Memory B cell (primary cell): Measurements from ENCODE around the gene MPV17L.
"Not testable (repeated sequence)": the region's sequence is repeated elsewhere in the genome, so short reads cannot be mapped to it uniquely, and the experiment has no call there.

Experiments used
- ATAC-seq: fragments of 150-1000 bp; cut with Tn5 transposase; 2 replicates; pipeline ENCODE4 v1.10.0; 2021; ENCODE audit warnings: low read depth, mild to moderate bottlenecking, moderate library complexity
- DNase-seq, 2 donors: peaks; one replicate each; pipeline ENCODE4 v3.0.0; 2022; ENCODE audit warnings: low spot score in 2 of 2
- H3K27ac Mint-ChIP-seq: one replicate; pipeline ENCODE4 v1.8.0; 2022; ENCODE audit warnings: mild to moderate bottlenecking, moderate library complexity, mixed read lengths
- H3K27me3 Mint-ChIP-seq: one replicate; pipeline ENCODE4 v1.8.0; 2022; ENCODE audit warnings: mixed read lengths
- H3K36me3 Mint-ChIP-seq: one replicate; pipeline ENCODE4 v1.8.0; 2022; ENCODE audit warnings: mild to moderate bottlenecking, mixed read lengths
- H3K4me1 Mint-ChIP-seq: one replicate; pipeline ENCODE4 v1.8.0; 2022; ENCODE audit warnings: mixed read lengths
- H3K4me3 Mint-ChIP-seq: one replicate; pipeline ENCODE4 v1.8.0; 2022; ENCODE audit warnings: mild to moderate bottlenecking, moderate library complexity, mixed read lengths
- H3K9me3 Mint-ChIP-seq: one replicate; pipeline ENCODE4 v1.8.0; 2022; ENCODE audit warnings: mixed read lengths

MPV17L gene

DNA sequence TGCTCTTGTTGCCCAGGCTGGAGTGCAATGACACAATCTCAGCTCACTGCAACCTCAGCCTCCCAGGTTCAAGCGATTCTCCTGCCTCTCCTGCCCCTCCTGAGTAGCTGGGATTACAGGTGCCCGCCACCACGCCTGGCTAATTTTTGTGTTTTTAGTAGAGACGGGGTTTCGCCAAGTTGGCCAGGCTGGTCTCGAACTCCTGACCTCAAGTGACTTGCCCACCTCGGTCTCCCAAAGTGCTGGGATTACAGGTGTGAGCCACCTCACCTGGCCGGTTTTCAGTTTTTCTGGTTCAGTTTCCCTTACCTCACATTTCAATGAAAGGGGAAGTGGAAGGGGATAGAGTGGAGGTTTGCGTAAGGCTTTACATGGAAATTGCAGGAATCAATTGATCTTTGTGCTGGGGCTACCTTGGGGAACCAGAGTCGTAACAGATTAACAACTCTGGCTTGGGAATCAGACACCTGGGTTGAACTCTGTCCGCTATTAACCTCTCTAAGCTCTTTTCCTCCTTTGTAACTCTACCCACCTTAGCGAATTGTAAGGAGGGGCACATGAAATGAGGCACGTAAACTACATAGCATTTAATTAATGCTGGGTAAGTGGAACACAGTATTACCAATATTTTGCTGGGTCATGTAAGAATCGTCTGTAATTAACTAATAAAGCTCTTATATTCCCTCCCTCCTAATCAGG is 3.2 kb downstream of the MPV17L start:
- H3K27ac Mint-ChIP-seq, result no peak overlapping the region
- ATAC-seq, result no peak
- peaks cover 6% of the 10 kb centered on the region for H3K4me1 Mint-ChIP-seq
- no peaks in the 10 kb centered on the region for H3K9me3 Mint-ChIP-seq
- H3K4me3 Mint-ChIP-seq, result no peak overlapping the region
- no peak for DNase-seq
- H3K36me3 Mint-ChIP-seq, result no peaks in the 10 kb centered on the region
- peaks cover 3% of the 10 kb centered on the region for H3K27me3 Mint-ChIP-seq

DNA sequence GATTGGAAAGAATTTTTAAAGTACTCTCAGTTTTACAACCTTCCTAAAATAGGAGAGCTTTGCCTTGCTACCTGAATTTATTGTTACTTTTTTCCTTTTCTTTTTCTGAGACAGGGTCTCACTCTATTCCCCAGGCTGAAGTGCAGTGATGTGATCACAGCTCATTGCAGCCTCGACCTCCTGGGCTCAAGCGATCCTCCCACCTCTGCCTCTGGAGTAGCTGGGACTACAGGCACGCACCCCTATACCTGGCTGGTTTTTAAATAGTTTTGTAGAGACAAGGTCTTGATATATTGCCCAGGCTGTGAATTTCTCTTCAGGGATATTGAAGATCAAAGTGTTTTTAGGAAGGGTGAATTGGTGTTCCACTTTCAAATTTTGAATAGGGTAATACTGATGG is 3.8 kb downstream of the MPV17L start:
- DNase-seq (no peak), ATAC-seq (no peak)
- Mint-ChIP-seq H3K4me3 (no peak overlapping the region), H3K27me3 (peaks cover 3% of the 10 kb centered on the region), H3K9me3 (no peaks in the 10 kb centered on the region), H3K4me1 (peaks cover 10% of the 10 kb centered on the region), H3K27ac (no peak overlapping the region), H3K36me3 (no peaks in the 10 kb centered on the region)

DNA sequence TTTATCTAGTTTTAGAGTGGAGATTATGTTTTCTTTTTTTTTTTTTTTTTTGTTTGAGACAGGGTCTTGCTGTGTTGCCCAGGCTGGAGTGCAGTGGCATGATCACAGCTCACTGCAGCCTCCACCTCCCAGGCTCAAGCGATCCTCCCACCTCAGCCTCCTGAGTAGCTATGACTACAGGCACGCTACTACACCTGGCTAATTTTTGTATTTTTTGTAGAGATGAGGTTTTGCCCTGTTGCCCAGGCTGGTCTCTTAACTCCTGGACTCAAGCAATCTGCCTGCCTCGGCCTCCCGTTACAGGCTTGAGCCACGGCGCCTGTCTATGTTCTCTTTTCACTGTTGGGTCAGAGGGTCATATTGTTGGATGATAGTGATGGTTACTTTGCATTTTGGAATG is 4.8 kb downstream of the MPV17L start:
- DNase-seq, ATAC-seq, H3K27ac Mint-ChIP-seq, H3K9me3 Mint-ChIP-seq, H3K27me3 Mint-ChIP-seq, H3K4me3 Mint-ChIP-seq, H3K36me3 Mint-ChIP-seq: not testable (repeated sequence)
- peaks cover 11% of the 10 kb centered on the region for H3K4me1 Mint-ChIP-seq

DNA sequence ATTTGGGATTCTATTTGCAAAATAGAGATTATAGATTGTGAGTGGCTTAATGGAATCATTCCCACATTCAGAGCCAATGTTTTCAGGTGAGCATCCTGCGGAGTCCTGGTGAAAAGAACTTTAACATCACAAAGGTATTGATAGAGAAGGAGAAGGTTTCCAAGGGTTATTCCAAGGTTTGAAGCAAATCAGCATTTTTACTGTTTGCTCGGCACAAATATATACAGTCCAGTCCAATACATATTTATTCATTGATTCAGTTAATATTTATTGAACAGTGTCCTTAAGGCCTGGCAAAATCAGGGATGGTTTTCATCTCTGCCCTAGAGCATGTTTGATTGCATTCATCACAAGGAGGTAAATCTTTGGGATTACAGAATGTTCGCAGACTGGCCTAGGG is 6.4 kb downstream of the MPV17L start:
- Mint-ChIP-seq H3K27ac (no peak overlapping the region), H3K36me3 (no peaks in the 10 kb centered on the region), H3K9me3 (no peaks in the 10 kb centered on the region), H3K27me3 (no peaks in the 10 kb centered on the region), H3K4me3 (no peak overlapping the region), H3K4me1 (peaks cover 11% of the 10 kb centered on the region)
- ATAC-seq (no peak), DNase-seq (no peak)

DNA sequence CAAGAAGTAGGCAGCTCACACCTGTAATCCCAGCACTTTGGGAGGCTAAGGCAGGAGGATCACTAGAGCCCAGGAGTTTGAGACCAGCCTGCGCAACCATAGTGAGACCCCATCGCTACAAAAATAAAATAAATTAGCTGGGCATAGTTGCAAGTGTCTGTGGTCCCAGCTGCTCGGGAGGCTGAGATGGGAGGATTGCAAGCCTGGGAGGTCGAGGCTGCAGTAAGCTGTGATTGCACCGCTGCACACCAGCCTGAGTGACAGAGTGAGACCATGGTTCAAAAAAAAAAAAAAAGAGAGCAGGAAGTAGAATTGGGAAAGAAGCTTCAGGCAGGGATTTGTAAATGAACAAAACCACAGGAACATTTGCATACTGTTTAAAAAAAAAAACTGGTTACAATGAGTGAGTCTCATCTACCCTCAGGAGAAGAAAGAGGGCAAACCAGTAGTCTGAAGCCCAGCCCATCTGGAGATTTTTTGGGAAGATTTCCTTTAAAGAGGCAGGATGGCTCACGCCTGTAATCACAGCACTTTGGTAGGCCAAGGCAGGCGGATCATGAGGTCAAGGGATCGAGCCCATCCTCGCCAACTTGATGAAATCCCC is 7.9 kb downstream of the MPV17L start:
- H3K4me1 Mint-ChIP-seq, result peaks cover 11% of the 10 kb centered on the region
- peak overlapping the region; percentile 70 for H3K27ac Mint-ChIP-seq
- H3K36me3 Mint-ChIP-seq, result no peaks in the 10 kb centered on the region
- peak overlapping the region; percentile 70 for H3K4me3 Mint-ChIP-seq
- DNase-seq, result no peak
- peak; percentile 50 for ATAC-seq
- no peaks in the 10 kb centered on the region for H3K9me3 Mint-ChIP-seq
- H3K27me3 Mint-ChIP-seq, result no peaks in the 10 kb centered on the region

DNA sequence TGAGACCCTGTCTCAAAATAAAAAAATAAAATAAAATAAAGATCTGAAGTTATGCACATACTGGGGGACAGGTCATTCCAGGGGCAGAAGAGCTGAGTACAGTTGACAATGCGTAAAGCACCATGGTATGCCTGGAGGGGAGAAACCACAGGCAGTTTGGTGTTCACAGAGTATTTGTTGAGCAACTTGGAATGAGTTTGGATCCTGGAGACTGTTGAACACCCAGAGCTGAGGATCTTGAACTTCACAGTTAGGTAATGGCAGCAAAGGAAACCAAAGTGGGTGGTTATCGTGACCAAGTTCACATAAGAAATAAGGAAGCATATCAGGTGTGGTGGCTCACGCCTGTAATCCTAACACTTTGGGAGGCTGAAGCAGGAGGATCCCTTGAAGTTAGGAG is 8.5 kb downstream of the MPV17L start:
- DNase-seq, H3K9me3 Mint-ChIP-seq, H3K27me3 Mint-ChIP-seq, H3K36me3 Mint-ChIP-seq, ATAC-seq, H3K4me3 Mint-ChIP-seq: not testable (repeated sequence)
- Mint-ChIP-seq H3K27ac (peak overlapping the region; percentile 70), H3K4me1 (peaks cover 11% of the 10 kb centered on the region)

DNA sequence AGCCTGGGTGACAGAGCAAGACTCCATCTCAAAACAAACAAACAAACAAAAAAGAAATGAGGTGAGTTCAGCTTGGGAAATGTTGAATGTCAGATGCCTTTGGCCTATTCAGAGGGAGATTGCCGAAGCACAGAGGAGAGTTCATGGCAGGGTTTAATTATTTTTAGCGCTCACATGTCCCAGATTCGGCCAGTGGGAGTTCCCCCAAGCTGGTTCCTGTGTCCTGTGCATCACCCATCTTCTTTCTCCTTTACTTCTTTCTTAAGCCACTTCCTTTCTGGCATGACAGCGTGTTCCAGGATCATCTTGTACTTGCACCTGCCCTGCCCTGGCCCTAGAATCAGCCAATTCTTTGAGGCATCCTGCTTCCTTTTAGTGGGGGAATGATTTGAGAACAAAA is 9.2 kb downstream of the MPV17L start:
- DNase-seq (no peak), ATAC-seq (peak; percentile 19)
- Mint-ChIP-seq H3K4me3 (no peak overlapping the region), H3K27me3 (no peaks in the 10 kb centered on the region), H3K36me3 (no peaks in the 10 kb centered on the region), H3K9me3 (no peaks in the 10 kb centered on the region), H3K4me1 (peaks cover 11% of the 10 kb centered on the region), H3K27ac (no peak overlapping the region)

DNA sequence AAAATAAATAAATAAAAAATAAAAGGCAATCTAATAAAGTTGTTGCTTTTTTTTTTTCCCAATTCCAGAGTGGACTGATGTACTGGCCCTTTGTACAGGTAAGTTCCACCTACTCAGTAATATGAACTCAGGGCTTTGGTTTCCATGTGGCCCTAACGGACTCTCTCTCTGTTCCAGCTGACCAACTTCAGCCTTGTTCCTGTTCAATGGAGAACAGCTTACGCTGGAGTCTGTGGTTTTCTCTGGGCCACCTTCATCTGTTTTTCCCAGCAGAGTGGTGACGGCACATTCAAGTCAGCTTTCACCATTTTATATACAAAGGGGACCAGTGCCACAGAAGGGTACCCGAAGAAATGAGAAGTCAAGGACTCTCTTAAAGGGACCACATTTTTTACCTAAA is 12.2 kb downstream of the MPV17L start:
- H3K27ac Mint-ChIP-seq, H3K4me3 Mint-ChIP-seq, H3K36me3 Mint-ChIP-seq, DNase-seq, H3K9me3 Mint-ChIP-seq, ATAC-seq, H3K27me3 Mint-ChIP-seq: not testable (repeated sequence)
- H3K4me1 Mint-ChIP-seq, result peaks cover 11% of the 10 kb centered on the region

DNA sequence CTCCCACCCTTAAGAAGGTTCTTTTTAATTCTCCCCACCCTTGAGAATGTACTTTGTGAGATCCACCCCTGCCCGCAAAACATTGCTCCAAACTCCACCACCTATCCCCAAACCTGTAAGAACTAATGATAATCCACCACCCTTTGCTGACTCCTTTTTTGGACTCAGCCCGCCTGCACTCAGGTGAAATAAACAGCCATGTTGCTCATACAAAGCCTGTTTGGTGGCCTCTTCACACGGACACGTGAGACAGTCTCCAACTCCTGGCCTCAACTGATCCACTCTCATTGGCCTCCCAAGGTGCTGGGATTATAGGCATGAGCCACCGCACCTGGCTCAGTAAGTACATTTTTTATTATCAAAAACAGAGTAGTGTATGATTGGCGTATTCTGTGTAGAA is 13.9 kb downstream of the MPV17L start:
- not testable (repeated sequence) for H3K4me3 Mint-ChIP-seq, H3K9me3 Mint-ChIP-seq, ATAC-seq, H3K36me3 Mint-ChIP-seq, H3K4me1 Mint-ChIP-seq, H3K27me3 Mint-ChIP-seq, H3K27ac Mint-ChIP-seq, DNase-seq

DNA sequence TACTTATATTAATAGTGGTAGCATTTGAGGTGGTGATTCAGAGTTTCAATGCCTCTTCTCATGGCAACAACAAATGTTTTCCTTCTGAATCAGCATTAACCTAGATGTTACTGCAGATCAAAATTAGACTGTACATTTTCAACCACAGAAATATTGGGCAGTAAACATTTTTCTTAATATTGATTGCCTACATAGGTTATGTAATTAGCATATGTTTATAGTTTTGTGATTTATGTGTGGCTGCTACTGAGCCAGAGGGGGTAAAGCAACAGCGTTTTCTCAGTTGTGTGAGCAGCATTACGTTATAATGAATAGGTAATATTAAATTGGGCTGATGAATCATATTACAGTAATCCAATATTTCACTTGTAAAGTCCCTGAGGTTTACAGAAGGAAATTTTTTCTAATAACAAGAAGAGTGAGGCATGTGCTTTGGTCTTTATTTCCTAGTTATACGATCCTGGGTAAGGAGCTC is 20.0 kb downstream of the MPV17L start:
- no peak overlapping the region for H3K4me3 Mint-ChIP-seq
- ATAC-seq, result no peak
- no peak for DNase-seq
- H3K27ac Mint-ChIP-seq, result no peak overlapping the region
- H3K9me3 Mint-ChIP-seq, result no peaks in the 10 kb centered on the region
- no peaks in the 10 kb centered on the region for H3K36me3 Mint-ChIP-seq
- H3K4me1 Mint-ChIP-seq, result peaks cover 3% of the 10 kb centered on the region
- no peaks in the 10 kb centered on the region for H3K27me3 Mint-ChIP-seq

DNA sequence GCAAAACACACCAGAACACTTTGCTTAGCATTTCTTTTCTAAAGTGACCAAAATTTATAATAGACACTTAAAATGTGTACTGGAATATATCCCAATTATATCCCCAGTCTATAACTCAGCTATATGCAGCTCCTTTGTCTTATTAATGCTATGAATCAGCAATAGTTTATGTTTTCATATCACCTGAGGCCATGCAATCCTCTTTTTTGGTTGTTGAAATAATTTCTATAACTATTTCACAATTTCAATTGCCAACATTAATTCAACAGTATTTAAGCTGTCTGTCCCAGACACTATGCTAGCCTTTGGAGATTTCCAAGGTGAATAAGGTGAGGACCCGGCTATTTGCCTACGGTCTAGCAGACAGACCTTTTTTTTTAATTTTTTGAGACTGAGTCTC is 21.6 kb downstream of the MPV17L start:
- DNase-seq (no peak), ATAC-seq (no peak)
- Mint-ChIP-seq H3K4me1 (peaks cover 3% of the 10 kb centered on the region), H3K27ac (no peak overlapping the region), H3K36me3 (no peaks in the 10 kb centered on the region), H3K4me3 (no peak overlapping the region), H3K27me3 (peaks cover 2% of the 10 kb centered on the region), H3K9me3 (no peaks in the 10 kb centered on the region)

DNA sequence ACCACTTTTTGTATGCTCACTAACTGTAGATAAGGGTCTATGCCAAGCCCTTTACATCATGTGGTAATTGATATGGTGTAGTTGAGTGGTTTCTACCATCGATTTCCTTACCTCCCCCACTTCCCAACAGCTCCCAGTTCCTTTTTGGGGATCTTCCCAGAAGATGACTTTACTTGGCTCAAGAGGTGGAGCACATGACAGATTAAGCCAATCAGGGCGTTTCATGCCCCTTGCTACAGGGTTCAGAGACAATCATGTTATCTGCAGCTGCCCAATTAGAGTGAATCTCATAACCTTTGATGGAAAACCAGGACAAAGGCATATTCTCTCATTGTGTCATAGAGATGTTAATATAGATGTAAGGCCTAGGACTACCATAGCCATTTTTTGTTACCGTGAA is 22.7 kb downstream of the MPV17L start:
- no peak for ATAC-seq
- no peak overlapping the region for H3K4me3 Mint-ChIP-seq
- no peak overlapping the region for H3K27ac Mint-ChIP-seq
- H3K4me1 Mint-ChIP-seq, result peaks cover 3% of the 10 kb centered on the region
- no peak for DNase-seq
- H3K27me3 Mint-ChIP-seq, result peaks cover 2% of the 10 kb centered on the region
- H3K36me3 Mint-ChIP-seq, result no peaks in the 10 kb centered on the region
- no peaks in the 10 kb centered on the region for H3K9me3 Mint-ChIP-seq

DNA sequence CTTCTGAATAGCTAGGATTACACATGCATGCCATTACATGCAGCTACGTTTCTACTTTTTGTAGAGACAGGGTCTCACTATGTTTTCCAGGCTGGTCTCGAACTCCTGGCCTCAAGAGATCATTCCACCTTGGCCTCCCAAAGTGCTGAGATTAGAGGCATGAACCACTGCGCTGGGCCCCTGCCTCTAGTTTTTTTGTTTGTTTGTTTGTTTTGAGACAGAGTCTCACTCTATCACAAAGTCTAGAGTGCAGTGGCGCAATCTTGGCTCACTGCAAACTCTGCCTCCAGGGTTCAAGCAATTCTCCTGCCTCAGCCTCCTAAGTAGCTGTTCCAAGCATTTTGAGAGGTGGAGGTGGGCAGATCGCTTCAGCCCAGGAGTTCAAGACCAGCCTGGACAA is 26.1 kb downstream of the MPV17L start:
- not testable (repeated sequence) for H3K36me3 Mint-ChIP-seq, ATAC-seq, H3K4me3 Mint-ChIP-seq, DNase-seq, H3K27me3 Mint-ChIP-seq, H3K27ac Mint-ChIP-seq, H3K9me3 Mint-ChIP-seq, H3K4me1 Mint-ChIP-seq

DNA sequence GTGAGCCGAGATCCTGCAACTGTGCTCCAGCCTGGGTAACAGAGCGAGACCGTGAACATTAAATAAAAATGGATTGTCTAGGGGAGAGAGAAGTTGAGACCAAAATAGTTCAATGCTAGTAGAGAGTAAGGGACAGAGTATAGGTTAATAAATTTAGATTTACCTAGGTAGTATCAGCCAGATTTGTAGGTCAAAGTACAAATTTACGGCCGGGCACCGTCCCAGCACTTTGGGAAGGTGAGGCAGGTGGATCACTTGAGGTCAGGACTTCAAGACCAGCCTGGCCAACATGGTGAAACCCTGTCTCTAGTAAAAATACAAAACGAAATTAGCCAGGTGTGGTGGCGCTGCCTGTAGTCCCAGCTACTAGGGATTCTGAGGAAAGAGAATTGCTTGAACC is 26.7 kb downstream of the MPV17L start:
- H3K27me3 Mint-ChIP-seq, result peaks cover 6% of the 10 kb centered on the region
- no peak for ATAC-seq
- no peaks in the 10 kb centered on the region for H3K36me3 Mint-ChIP-seq

DNA sequence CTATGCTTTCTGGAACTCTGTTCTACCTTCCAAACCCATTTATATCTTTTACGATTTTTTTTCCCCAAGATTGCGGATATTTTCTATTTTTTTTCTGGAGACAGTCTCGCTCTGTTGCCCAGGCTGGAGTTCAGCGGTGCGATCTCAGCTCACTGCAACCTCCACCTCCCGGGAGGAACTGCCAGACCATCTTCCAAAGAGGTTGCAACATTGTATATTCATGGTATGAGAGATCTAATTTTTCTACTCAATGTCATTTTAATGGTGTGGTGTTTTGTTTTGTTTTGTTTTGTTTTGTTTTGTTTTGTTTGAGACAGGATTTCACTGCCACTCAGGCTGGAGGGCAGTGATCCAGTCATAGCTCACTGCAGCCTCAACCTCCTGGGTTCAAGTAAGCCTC is 30.3 kb downstream of the MPV17L start:
- DNase-seq (no peak), ATAC-seq (no peak)
- Mint-ChIP-seq H3K27me3 (peaks cover 6% of the 10 kb centered on the region), H3K4me1 (peaks cover 2% of the 10 kb centered on the region), H3K9me3 (no peaks in the 10 kb centered on the region), H3K27ac (no peak overlapping the region), H3K4me3 (no peak overlapping the region), H3K36me3 (no peaks in the 10 kb centered on the region)

More for the DNA sequence above, 26.7 kb downstream of the MPV17L start:
- Mint-ChIP-seq H3K9me3 (no peaks in the 10 kb centered on the region), H3K4me3 (no peak overlapping the region), H3K27ac (no peak overlapping the region), H3K4me1 (no peaks in the 10 kb centered on the region)
- no peak for DNase-seq
